OCI-LY3 (cell line): ENCODE results near the gene DLK1.

Experiments
- CTCF ChIP-seq: fragments of 200-600, 300-600 bp; sonication (generic); IDR thresholded peaks from 2 replicates; pipeline ENCODE4 v1.5.1; 2014; ENCODE audit warnings: antibody characterized with exemption, low read length, low read depth
- EZH2phosphoT487 ChIP-seq: fragments of 200-600 bp; shearing (Covaris generic); IDR thresholded peaks from 2 replicates; pipeline ENCODE4 v1.6.1; 2018; ENCODE audit warnings: antibody characterized with exemption, mixed run types, low read depth

DNA sequence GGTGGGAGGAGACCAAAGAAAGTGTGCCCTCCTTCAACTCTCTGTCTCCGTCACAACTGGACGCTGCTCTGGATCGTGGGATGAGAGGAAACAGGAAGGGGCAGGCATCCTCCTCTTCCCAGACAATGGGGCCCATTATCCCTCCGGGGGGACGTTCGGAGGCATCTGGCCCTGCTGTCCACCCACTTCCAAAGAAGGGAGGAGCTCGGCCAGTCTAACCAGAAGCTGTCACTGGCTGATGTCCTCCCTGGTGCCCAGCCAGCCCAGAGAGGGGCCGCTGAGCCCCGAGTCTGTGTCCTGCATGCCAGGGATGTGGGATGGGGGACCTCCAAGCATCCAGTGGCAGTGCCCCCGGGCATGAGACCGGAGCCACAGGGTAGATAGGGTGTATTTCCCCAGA lies 59.4 kb downstream of the DLK1 start:
- TF ChIP-seq CTCF (no peak), EZH2phosphoT487 (no peak)
